ENCODE measurements around the gene EIF1.

The EIF1 gene

GRCh38 chr17:41735744-41736143 is 47.1 kb downstream of the EIF1 start:
- no peak for DNase-seq (ENCODE audit: low read depth)

- DNase-seq (ENCODE audit: low read depth) = no peak
Observed at GRCh38 chr17:41736983-41737679, 48.4 kb downstream of the EIF1 start.

- no peak for DNase-seq (ENCODE audit: low read depth)
Observed at GRCh38 chr17:41737680-41738023, 49.0 kb downstream of the EIF1 start.

GRCh38 chr17:41738077-41738800 is 49.6 kb downstream of the EIF1 start:
- peak; percentile 54 for DNase-seq (ENCODE audit: low read depth)

GRCh38 chr17:41738801-41739112 is 50.1 kb downstream of the EIF1 start:
- no peak for DNase-seq (ENCODE audit: low read depth)

- DNase-seq (ENCODE audit: low read depth) = peak; percentile 8
Observed at GRCh38 chr17:41739661-41740352, 51.1 kb downstream of the EIF1 start.

GRCh38 chr17:41740506-41740905 is 51.8 kb downstream of the EIF1 start:
- DNase-seq (ENCODE audit: low read depth) = no peak

- no peak for DNase-seq (ENCODE audit: low read depth)
Observed at GRCh38 chr17:41741709-41742108, 53.0 kb downstream of the EIF1 start.

All from iris pigment epithelial cell (primary cell).